Heart left ventricle (tissue), 13 donors: ENCODE data around the gene DCDC2B.

Experiments used
- CTCF ChIP-seq, 12 donors: fragments of 200-600 bp; sonication (generic) in 4 of 12; IDR thresholded peaks; one replicate each; pipeline versions ENCODE4 v1.5.0 to v1.8.0; 2018 to 2022; ENCODE audit warnings: antibody characterized with exemption in 12 of 12, mild to moderate bottlenecking in 5 of 12
- POLR2A ChIP-seq, 2 donors: fragments of 450-650 bp; IDR thresholded peaks; one replicate each; pipeline ENCODE4 v1.6.1; 2017; ENCODE audit warnings: antibody characterized with exemption in 2 of 2, mild to moderate bottlenecking in 2 of 2, moderate library complexity in 2 of 2
- donor health status: ischemic (EF 13 %, LVEDD 7.1; RV severe dilation, severe dysfunction).
- donor health status: DM: no; HTN: yes; CAD: no.
- donor health status: DM: no; HTN: no; CAD: no.
- donor health status: ischemic (EF 25% LVEDD 6.9; RV normal size, moderate dysfunction).
- donor health status: ischemic (EF 25% LVEDD 5.7; RV mildly dilated, moderate dysfunction).
- donor health status: ischemic (EF 35%, LVEDD 5.7; RV mildly dilated, moderate dysfunction).
- donor health status: nonischemic (EF 11% LVEDD 7.7; RV severe dilation, severe dysfunction).
- donor health status: DM: yes; HTN: yes; CAD: no.
- donor health status: PGD.
- donor health status: ischemic (EF 29% LVEDD 5.4; RV normal size, mild dysfunction).
- donor health status: nonischemic (EF 23%, LVEDD 6.1; RV moderate dilation, normal function).

GRCh38 chr1:32205401-32206370, 3.2 kb upstream of the DCDC2B start, which contains the start of gene IQCC:
- TF ChIP-seq CTCF (IDR thresholded peaks at IDR 0.05) (no peak), POLR2A (IDR thresholded peaks at IDR 0.05) (peak in 1 of 2 donors; percentile 61)
